ENCODE measurements around the gene THOC6.
"Not testable (repeated sequence)": the region's sequence is repeated elsewhere in the genome, so short reads cannot be mapped to it uniquely, and the experiment has no call there.

The THOC6 gene

DNA sequence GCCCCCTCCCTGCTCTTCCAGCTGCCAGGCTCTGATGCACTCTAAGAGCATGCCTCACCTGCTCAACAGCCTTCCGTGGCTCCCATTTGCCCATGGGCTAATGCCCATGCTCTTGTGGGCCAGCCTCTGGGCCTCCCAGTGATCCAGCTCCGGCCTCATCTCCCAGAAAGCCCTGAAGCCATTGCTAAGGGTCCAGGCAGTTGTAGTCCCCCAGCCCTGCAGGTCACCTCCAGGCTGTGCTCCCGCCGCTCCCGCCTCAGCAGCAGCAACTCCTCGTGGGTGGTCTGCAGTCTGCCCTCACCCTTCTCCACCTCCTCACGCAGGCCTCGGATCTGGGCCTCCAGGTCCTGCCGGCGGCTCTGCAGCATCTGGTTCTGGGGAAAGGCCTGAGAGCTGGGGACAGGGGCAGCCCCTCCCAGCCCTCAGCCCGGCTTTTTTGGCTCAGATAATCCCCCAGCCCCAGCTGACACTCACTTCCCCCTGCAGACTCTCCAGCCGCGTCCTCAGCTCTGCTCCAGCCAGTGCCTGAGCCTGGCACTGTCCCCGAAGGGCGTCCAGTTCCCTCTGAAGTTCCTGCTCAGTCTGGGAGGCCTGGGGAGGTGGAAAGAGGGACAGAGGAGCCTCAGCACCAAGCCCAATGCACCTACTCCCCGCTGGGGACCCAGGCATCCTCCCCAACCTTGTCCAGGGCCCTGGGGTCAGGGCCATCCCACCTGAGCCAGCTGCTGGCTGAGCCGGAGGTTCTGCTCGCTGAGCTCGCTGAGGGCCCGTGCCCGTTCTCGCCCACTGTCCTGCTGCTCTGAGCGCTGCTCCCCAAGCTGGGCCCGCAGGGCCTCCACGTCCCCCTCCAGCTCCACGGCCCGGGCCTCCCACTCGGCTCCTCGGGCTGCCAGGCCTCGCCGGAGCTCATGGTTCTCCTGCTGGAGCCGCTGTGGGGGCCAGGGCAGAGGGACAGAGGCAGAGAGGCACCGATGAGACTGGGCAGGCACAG lies 6.7 kb downstream of the THOC6 start:
- DNase-seq (ENCODE audit: low spot score), result no peak

- no peak for DNase-seq (ENCODE audit: low spot score)
These were observed 8.8 kb downstream of the THOC6 start for GRCh38 chr16:3032624-3033023.

DNA sequence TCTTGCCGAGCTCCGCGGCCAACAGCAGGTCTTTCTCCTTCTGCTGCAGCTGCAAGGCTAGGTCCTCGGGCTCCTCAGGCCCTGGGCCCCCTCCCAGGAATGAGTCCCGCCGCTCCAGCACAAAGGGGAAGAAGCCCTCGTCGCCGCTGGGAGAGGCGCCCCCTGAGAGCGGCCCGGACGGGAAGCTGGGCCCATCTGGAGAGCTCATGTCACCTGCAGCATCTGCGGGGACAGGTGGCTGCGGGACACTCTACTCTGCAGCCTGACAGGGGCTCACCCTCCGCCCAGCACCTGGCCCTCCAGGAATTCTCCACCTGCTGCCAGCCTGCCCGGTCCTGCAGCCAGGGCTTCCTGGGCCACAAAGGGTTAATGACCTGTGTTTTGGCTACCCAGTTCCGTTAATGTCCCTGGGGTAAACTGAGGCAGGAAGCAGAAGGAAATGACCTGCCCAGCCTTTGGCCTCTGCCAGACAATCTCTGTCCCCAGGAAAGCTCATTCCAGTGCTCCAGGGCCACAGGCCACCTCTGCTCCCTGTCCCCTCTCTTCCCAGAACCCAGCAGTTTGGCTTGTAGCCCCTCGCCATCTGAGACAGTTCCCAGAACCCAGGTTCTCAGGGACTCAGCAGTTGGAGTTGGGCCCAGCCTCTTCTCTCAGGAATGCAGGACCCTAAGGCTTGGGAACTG lies 11.6 kb downstream of the THOC6 start:
- DNase-seq (ENCODE audit: low spot score), result no peak

GRCh38 chr16:3035972-3036725 lies 12.3 kb downstream of the THOC6 start:
- DNase-seq (ENCODE audit: low spot score), result no peak

DNA sequence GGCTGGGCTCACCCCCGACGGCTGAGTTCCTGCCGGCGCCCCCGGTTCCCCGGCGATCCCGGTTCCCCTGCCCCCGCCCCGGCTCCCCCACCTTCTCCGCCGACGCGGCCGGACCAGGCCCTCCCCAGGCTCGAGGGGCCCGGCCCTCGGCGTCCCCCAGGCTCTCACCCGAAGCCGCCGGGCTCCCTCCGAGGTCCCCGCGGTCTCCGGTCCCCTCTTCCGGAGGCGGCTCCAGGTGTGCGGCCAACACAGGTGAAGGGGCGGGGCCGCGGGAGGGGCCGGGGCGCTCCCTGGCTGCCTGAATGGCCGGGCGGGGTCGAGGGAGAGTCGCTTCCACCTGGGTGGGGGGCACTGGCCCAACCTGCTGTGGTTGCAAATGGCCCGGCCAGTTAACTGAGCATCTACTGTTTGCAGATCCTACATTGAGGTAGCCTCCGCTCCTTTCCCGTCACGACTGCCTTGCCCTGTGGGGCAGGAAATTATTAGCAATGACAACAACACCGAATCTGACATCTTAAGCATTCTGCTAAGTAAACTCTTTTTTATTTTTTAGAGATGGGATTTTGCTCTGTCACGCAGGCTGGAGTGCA lies 13.0 kb downstream of the THOC6 start, which contains the start of gene BICDL2:
BICDL2 (minus strand) TSS at position 219 of the 590 bp plus-strand sequence. CDS start 1,448 bp downstream, outside the sequence.
- DNase-seq (ENCODE audit: low spot score), result no peak

DNA sequence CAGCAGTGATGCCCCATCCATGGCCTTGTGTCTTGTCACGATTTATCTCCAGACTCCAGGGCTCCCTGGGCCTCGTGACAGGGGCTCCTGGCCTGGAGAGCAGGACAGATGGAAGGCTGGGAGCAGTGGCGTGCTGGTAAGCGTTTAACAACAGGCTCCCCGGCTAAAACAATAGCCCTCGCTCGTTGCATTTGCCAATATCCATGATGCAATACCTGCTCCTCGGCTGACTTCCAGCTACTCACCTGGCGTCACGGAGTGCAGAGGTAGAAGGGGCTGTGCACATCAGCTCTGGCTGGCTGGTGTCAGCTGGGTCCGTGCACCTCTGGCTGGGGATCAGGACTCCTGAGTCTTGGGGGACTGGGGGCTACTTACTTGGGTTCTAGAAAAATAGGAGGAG lies 14.4 kb downstream of the THOC6 start:
- DNase-seq (ENCODE audit: low spot score), result no peak

DNA sequence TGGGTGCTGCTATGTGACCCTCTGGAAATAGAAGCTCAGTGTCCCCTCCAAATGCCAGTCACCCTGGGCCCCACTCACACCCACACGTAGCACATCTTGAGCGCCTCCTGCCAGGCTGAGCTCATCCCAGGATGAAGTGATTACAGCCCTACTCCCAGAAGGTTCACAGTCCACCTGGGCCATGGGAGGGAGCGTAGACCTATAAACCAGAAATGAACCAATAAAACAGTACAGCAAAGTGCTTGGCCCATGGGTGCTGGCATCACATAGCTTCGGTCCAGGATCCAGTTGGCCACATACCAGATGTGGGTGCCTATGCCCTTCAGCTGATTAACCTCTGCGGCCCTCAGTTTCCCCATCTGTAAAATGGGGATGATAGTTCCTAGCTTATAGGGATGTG lies 15.1 kb downstream of the THOC6 start:
- DNase-seq (ENCODE audit: low spot score), result no peak

GRCh38 chr16:3042376-3042775 lies 18.5 kb downstream of the THOC6 start:
- no peak for DNase-seq (ENCODE audit: low spot score)

- DNase-seq (ENCODE audit: low spot score), result no peak
These were observed 20.9 kb downstream of the THOC6 start for GRCh38 chr16:3044708-3045107.

GRCh38 chr16:3045758-3046640 lies 22.2 kb downstream of the THOC6 start, which contains the start of gene MMP25:
Gene MMP25 (plus strand): TSS chr16:3046561. CDS start chr16:3046918, 357 bp downstream.
- no peak for DNase-seq (ENCODE audit: low spot score)

- DNase-seq (ENCODE audit: low spot score), result no peak
These were observed 23.0 kb downstream of the THOC6 start for GRCh38 chr16:3046641-3047386.

GRCh38 chr16:3047387-3047720 lies 23.5 kb downstream of the THOC6 start:
- no peak for DNase-seq (ENCODE audit: low spot score)

DNA sequence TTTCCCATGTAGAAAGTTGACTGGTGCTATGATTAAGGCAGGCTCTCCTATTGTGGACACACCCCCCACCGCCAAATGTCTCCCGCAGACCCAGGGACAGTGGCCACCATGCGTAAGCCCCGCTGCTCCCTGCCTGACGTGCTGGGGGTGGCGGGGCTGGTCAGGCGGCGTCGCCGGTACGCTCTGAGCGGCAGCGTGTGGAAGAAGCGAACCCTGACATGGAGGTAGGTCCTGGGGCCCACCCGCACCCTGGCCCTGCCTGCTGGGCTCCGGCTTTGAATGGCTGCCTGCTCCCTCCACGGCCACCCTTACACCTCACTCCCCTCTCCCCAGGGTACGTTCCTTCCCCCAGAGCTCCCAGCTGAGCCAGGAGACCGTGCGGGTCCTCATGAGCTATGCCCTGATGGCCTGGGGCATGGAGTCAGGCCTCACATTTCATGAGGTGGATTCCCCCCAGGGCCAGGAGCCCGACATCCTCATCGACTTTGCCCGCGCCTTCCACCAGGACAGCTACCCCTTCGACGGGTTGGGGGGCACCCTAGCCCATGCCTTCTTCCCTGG lies 26.2 kb downstream of the THOC6 start:
- no peak for DNase-seq (ENCODE audit: low spot score)

DNA sequence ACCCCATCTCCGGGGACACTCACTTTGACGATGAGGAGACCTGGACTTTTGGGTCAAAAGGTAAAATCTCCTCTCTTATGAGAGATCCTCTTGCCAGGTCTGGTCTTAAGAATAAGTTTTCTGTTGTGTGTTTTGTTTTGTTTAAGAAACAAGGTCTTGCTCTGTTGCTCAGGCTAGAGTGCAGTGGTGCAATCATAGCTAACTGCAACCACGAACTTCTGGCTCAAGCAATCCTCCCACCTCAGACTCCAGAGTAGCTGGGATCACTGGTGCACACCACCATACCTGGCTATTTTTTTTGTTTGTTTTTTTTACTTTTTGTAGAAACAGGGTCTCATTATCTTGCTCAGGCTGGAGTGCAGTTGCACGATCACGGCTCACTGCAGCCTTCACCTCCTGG lies 26.7 kb downstream of the THOC6 start:
- no peak for DNase-seq (ENCODE audit: low spot score)

DNA sequence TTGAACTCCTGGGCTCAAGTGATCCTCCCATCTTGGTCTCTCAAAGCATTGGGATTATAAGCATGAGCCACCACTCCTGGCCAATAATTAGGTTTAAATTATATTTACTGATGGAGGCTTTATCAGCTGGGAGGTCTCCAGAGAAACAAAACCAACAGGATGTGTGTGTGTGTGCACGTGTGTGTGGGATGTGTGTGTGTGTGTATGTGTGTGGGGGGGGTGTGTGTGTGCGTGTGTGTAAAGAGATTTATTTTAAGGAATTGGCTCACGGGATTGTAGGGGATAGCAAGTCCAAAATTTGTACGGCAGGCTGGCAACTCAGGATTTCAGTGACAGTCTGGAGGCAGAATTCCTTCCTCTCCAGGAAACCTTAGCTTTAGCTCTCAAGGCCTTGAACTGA lies 27.2 kb downstream of the THOC6 start:
- no peak for DNase-seq (ENCODE audit: low spot score)

DNA sequence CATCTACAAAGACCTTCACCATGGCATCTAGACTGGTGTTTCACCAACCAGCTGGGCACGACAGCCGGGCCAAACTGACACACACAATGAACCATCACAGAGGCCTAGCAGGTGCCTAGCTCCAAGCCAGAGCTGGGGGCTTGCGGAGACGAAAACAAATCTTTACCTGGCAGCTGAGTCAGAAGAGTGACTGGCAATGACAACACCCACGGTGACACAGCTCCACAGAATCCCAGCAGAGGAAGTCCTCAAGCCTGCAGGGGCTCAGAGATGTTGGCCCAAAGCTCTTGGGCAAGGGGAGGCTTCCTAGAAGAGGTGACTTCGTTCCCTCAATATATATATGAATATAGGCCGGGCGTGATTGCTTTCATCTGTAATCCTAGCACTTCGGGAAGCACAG lies 27.7 kb downstream of the THOC6 start:
- DNase-seq (ENCODE audit: low spot score), result no peak

DNA sequence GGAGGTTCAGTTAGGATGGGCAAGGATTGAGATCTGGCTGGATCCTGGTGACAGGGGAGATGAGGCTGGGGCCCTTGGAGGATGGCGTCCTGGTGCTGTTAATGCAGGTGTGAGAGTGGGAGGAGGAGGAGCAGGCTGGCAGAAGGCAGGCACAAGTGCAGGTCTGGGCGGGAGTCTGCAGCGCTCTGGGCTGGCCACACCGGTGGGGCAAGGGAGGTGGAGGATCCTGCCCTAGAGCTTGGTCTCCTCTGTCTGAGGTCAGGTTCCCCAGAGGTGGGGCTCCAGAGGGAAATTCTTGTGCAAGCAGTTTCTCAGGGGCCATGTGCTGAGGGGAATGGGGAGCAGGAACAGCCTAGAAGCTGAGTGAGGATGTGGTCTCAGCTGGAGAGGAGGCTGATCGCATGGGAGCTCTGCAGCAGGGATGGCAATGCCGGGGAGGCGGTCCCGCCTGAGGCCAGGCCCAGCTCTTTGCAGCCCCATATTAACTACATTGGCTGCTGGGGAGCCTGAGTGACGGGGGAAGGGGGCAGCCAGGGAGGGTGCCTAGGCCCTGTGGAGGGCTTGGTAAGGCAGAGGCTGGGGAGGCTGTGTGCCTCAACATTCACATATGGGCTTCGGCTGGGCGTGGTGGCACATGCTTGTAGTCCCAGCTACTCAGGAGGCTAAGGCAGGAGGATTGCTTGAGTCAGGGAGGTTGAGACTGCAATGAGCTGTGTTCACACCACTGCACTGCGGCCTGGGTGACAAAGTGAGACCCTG lies 28.9 kb downstream of the THOC6 start:
- DNase-seq (ENCODE audit: low spot score), result not testable (repeated sequence)

DNA sequence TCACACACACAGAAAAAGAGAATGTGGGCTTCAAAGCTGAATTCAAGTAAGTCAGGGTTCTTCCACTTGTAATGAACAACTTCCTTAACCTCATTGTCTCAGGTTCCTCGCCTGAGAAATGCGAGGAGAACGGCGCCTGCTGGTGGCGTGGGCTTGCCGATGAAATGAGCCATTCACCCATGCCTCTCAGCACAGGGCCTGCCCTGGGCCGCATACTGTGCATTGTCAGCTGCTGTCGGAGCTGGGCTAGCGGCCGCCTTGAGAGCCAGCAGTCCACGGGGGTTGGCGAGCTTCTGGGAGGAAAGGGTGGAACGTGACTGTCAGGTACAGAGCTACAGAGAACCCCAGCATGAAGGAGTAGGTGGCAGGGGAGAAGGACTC lies 29.5 kb downstream of the THOC6 start:
- not testable (repeated sequence) for DNase-seq (ENCODE audit: low spot score)
